A549 treated with RU486 at 1 μM for 4 hours (cell line): ENCODE results near the gene F12. TPM values are rescaled to one million over a fixed set of nuclear protein-coding genes. Genes with fewer than 3 reads are reported as not detected.

Experiments used
- total RNA-seq: library from RNA; stranded (reverse); fragments of 200-300 nt; extraction: Qiagen RNA extraction; gene quantifications from 5 replicates; pipeline ENCODE4 v1.2.3, GENCODE V29; 2022; ENCODE audit warnings: low read depth

F12 gene
- 11.8 to 26.6 TPM (median 21.3 TPM) in 5 replicates for total RNA-seq

GRCh38 chr5:177409043-177409801 lies at the start of gene F12:
F12 (minus strand) TSS chr5:177409564; CDS start chr5:177409527, 37 bp downstream.

GRCh38 chr5:177446200-177447065 lies 37.1 kb upstream of the F12 start, which contains the start of gene PRR7:
PRR7 (plus strand) TSS chr5:177446814; CDS start chr5:177455068, 8,254 bp downstream.

GRCh38 chr5:177426566-177427210 lies 17.3 kb upstream of the F12 start, which contains the start of gene GRK6:
GRK6 (plus strand) TSS chr5:177426676; CDS start chr5:177426846, 170 bp downstream.

DNA sequence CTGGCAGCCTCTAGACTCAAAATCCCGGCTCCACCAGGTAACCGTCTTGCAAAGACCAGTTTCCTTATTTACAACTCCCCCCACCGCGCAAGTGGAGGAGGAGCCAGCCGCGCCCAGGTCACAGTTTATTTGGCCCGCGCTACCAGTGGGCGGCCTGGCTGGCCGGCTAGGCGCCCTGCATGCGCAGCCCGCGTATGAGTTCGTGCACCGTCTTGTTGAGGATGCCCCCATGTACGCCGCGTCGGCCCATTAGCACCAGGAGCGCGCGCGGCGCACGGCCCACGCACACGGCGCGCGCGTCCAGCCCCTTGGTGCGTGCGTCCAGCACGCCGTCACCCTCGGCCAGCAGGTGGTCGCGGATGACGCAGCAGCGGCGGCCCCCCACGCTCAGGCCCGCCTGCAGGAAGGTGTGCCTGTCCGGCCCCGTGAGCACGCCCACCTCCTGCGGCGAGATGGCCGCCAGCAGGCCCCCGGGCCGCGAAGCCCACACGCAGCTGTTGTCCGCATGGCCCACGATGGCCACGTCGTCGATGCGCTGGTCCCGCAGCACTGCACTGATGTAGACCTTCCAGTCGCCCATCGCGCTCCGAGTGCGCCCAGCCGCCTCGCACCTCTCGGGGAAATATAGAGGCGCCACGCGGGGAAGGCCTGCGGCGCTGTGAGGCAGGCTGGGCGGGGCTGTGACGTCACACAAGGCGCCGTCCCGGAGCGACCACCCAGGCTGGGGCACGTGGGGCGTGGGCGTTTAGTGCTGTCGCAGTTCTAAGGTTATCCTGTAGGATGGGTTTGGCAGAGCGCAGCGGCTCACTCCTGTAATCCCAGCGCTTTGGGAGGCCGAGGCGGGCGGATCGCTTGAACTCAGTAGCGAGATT lies 9.1 kb downstream of the F12 start, which contains the start of gene PFN3:
TSS of gene PFN3 (minus strand) at position 665 of the 872 bp plus-strand sequence. CDS start at position 580, 85 bp downstream.

DNA sequence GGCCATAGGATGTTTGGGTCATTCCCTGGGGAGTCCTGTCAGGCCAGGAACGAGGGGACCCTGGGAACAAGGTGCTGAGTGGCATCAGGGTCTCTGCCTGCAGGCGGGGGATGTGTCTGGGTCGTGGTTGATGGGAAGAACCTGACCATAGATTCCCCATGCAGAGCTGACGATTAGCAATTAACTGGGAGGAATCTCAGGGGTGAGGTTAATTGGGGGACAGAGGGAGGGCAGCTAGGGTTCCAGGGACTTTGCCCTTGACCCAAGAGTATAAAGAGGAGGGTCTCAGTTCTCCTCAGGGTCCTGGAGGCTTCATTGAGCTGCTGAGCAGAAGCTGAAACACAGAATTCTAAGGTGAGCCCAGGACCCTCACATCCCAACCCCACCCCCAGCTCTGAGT lies 25.2 kb downstream of the F12 start, which contains the start of gene SLC34A1:
TSS of gene SLC34A1 (plus strand) at position 301 of the 400 bp plus-strand sequence. CDS start 1,308 bp downstream, outside the sequence.

DNA sequence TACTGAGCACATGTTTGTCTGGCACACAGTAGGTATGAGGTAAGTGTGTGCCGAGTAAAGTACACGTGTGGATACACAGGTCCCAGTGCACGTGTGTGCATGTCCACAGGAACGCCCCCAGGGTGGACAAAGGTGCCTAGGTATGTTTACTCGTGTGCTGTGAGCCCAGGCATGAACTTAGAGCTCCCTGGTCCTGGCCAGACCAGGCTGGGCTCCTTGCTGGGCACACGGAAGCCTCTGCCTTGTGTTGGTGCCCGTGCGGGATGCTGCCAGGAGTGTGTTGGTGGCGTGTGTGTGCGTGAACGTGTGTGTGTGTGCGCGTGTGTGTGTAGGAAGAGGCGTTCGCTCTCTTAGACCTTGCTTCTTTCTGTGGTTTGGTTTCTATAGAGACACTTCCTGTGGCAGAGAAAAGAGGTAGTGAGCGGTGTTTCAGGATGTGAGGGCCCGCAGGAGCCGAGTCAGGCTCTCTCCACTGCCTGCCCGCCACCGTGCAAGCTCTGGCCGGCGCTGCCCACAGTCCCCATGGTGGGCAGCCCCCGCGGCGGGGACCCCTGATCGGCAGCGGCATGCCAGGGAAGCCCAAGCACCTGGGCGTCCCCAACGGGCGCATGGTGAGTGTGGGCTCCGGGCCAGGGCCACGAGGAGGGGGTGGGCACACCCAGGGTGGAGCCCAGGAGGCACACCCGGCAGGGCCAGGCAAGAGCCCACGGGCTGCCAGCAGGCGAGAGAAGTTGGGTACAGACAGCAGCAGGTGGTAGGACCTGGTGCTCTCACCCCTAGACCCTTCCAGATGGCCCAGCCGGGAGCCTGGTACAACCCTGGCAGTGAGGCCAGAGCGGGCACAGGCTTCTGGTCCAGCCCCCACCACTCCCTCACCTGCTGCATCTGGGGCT lies 51.7 kb downstream of the F12 start, which contains the start of gene RGS14:
TSS of gene RGS14 (plus strand) at position 466 of the 893 bp plus-strand sequence. CDS start at position 567, 101 bp downstream.

Other genes with a start within 250 kb of the F12 start
- gene RAB24, start 105.8 kb downstream of the F12 start, total RNA-seq = 22.2 to 29.2 TPM (median 27.3 TPM) in 5 replicates
- 285 to 406 TPM (median 364 TPM) in 5 replicates for gene PRELID1, start 105.8 kb downstream of the F12 start, total RNA-seq
- gene MXD3, start 97.7 kb downstream of the F12 start, total RNA-seq = 12.9 to 22.2 TPM (median 17.1 TPM) in 5 replicates
- gene LMAN2, start 57.9 kb downstream of the F12 start, total RNA-seq = 183 to 219 TPM (median 196 TPM) in 5 replicates
- 6.0 to 6.9 TPM (median 6.2 TPM) in 5 replicates for gene RGS14, start 51.6 kb downstream of the F12 start, total RNA-seq
- gene SLC34A1, start 25.1 kb downstream of the F12 start, total RNA-seq = not detected in 5 replicates
- not detected in 5 replicates for gene PFN3, start 8.9 kb downstream of the F12 start, total RNA-seq
- 18.0 to 27.8 TPM (median 26.3 TPM) in 5 replicates for gene GRK6, start 17.1 kb upstream of the F12 start, total RNA-seq
- 17.5 to 43.9 TPM (median 41.0 TPM) in 5 replicates for gene PRR7, start 37.2 kb upstream of the F12 start, total RNA-seq
- 49.8 to 80.7 TPM (median 69.2 TPM) in 5 replicates for gene DBN1, start 64.1 kb upstream of the F12 start, total RNA-seq
- gene PDLIM7, start 88.0 kb upstream of the F12 start, total RNA-seq = 72.7 to 114 TPM (median 102 TPM) in 5 replicates
- 3.0 to 5.6 TPM (median 4.3 TPM) in 5 replicates for gene DOK3, start 100.3 kb upstream of the F12 start, total RNA-seq
- 90.8 to 130 TPM (median 111 TPM) in 5 replicates for gene DDX41, start 107.4 kb upstream of the F12 start, total RNA-seq
- gene FAM193B, start 145.0 kb upstream of the F12 start, total RNA-seq = 18.7 to 31.7 TPM (median 26.3 TPM) in 5 replicates
- 276 to 283 TPM (median 278 TPM) in 5 replicates for gene TMED9, start 182.6 kb upstream of the F12 start, total RNA-seq
- 20.9 to 31.0 TPM (median 24.6 TPM) in 5 replicates for gene B4GALT7, start 190.6 kb upstream of the F12 start, total RNA-seq